Measurements from ENCODE around the gene TANK. TPM values are rescaled to one million over a fixed set of nuclear protein-coding genes. Genes with fewer than 3 reads are reported as not detected.
A peak's percentile ranks its signal among the peaks of the same experiment; 100 is the strongest.
"Not testable (repeated sequence)": the region's sequence is repeated elsewhere in the genome, so short reads cannot be mapped to it uniquely, and the experiment has no call there.

Gene TANK
- total and polyA plus RNA-seq, 4 donors: 35.2 to 144 (median 61.0) TPM

DNA sequence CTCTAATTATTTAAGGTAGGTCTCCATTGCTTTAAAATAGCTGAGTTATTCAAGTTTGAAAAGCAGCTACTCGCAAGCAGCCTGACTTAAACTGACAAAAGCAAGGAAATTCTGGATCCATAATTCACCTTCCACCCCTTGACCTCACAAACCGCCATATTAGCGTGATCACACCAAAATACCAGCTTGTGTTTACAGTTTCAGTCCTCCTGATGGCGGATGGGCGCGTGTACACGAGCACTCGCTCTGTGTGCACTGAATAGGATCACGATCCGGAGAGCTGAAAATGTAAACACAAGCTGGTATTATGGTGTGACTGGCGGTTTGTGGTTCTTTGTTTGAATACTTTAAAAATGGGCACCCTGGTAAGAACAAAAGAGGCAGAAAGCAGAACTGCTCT is 105.6 kb downstream of the TANK start:
- Histone ChIP-seq H3K4me3 (no peak overlapping the region), H3K27ac (ENCODE audit: low read depth in 1 of 2, low read length in 1 of 2) (no peak overlapping the region), H3K27me3 (ENCODE audit: control insufficient read depth in 3 of 3, insufficient read depth in 3 of 3, low read length in 2 of 3) (no peaks in the 10 kb centered on the region), H3K9ac (ENCODE audit: insufficient read depth in 1 of 2, low read length in 2 of 2) (no peak overlapping the region), H3K36me3 (ENCODE audit: control insufficient read depth in 4 of 4, insufficient read depth in 4 of 4, low read length in 4 of 4) (no peaks in the 10 kb centered on the region), H3K9me3 (ENCODE audit: control insufficient read depth in 4 of 4, insufficient read depth in 3 of 4, low read length in 3 of 4) (no peaks in the 10 kb centered on the region), H3K4me1 (ENCODE audit: control insufficient read depth in 5 of 5, insufficient read depth in 5 of 5, low read length in 5 of 5) (no peaks in the 10 kb centered on the region)
- 93 to 95% methylated on average over 11 of the region's 11 CpGs for WGBS, 2 donors
- ATAC-seq (ENCODE audit: insufficient read depth, low FRiP score) (no peak), DNase-seq (no peak)
- TF ChIP-seq, protein P1, sequence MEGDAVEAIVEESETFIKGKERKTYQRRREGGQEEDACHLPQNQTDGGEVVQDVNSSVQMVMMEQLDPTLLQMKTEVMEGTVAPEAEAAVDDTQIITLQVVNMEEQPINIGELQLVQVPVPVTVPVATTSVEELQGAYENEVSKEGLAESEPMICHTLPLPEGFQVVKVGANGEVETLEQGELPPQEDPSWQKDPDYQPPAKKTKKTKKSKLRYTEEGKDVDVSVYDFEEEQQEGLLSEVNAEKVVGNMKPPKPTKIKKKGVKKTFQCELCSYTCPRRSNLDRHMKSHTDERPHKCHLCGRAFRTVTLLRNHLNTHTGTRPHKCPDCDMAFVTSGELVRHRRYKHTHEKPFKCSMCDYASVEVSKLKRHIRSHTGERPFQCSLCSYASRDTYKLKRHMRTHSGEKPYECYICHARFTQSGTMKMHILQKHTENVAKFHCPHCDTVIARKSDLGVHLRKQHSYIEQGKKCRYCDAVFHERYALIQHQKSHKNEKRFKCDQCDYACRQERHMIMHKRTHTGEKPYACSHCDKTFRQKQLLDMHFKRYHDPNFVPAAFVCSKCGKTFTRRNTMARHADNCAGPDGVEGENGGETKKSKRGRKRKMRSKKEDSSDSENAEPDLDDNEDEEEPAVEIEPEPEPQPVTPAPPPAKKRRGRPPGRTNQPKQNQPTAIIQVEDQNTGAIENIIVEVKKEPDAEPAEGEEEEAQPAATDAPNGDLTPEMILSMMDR (IDR thresholded peaks at IDR 0.05; ENCODE audit: control extremely low read depth, extremely low read depth): no peak

DNA sequence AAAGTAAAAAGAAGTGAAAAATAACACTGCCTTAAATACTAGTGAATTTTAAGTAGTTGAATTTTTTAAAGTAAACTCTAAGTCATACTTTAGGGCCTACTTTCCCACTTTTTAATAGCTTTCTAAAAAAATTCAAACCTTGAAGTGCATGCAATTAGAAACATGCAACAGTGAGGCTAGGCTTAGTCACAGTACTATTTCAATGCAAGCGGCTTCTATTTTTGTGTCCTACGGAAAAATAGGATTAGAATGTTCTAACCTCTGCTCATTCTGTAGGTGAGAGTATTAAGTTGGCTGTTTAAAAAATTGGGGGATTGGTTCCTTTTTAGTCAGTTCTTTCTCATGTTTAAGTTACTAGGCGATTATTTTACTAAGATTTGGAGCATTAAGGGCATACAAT is 108.9 kb downstream of the TANK start:
- Histone ChIP-seq H3K9ac (ENCODE audit: insufficient read depth in 1 of 2, low read length in 2 of 2) (no peak overlapping the region), H3K4me3 (no peak overlapping the region), H3K27me3 (ENCODE audit: control insufficient read depth in 3 of 3, insufficient read depth in 3 of 3, low read length in 2 of 3) (no peaks in the 10 kb centered on the region), H3K36me3 (ENCODE audit: control insufficient read depth in 4 of 4, insufficient read depth in 4 of 4, low read length in 4 of 4) (no peaks in the 10 kb centered on the region), H3K27ac (ENCODE audit: low read depth in 1 of 2, low read length in 1 of 2) (no peak overlapping the region), H3K9me3 (ENCODE audit: control insufficient read depth in 4 of 4, insufficient read depth in 3 of 4, low read length in 3 of 4) (peaks cover 0 to 3% (median 0%) of the 10 kb centered on the region in 4 donors), H3K4me1 (ENCODE audit: control insufficient read depth in 5 of 5, insufficient read depth in 5 of 5, low read length in 5 of 5) (no peaks in the 10 kb centered on the region)
- 96% methylated on average over 3 of the region's 3 CpGs for WGBS, 2 donors
- DNase-seq (no peak), ATAC-seq (ENCODE audit: insufficient read depth, low FRiP score) (no peak)
- TF ChIP-seq, protein P1 (IDR thresholded peaks at IDR 0.05; ENCODE audit: control extremely low read depth, extremely low read depth): no peak

DNA sequence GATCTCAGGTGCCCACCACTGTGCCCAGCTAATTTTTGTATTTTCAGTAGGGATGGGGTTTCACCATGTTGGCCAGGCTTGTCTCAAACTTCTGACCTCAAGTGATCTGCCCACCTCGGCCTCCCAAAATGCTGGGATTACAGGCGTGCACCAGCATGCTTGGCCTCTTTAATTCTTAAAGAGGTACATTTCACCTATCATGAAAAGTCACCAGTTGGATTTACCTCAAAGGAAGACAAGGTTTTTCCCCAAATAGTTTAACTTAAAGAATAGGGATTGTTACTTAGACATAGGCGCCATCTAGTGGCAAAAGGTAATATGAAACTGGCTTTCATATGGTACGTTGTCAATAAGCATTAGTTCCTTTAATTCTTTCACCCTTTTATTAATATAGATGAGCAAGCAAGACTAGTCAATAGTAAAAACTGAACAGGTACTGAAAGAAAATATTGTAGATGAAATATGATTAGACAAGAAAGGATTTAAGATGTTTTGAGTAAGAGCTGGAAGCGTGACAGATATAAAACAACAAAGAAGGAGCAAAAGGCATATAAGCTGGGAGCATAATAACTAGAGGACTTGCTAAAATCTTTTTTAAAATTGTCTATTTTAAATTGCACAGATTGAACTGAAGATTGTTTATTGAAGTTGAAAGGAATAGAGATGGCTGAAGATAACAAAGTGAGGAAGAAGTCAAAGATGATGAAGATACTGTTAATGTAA is 113.0 kb downstream of the TANK start:
- TF ChIP-seq, protein P1 (IDR thresholded peaks at IDR 0.05; ENCODE audit: control extremely low read depth, extremely low read depth): peak; percentile 50
- Histone ChIP-seq H3K4me1 (ENCODE audit: control insufficient read depth in 5 of 5, insufficient read depth in 5 of 5, low read length in 5 of 5) (no peaks in the 10 kb centered on the region), H3K4me3 (no peak overlapping the region), H3K27ac (ENCODE audit: low read depth in 1 of 2, low read length in 1 of 2) (no peak overlapping the region), H3K27me3 (ENCODE audit: control insufficient read depth in 3 of 3, insufficient read depth in 3 of 3, low read length in 2 of 3) (no peaks in the 10 kb centered on the region), H3K9me3 (ENCODE audit: control insufficient read depth in 4 of 4, insufficient read depth in 3 of 4, low read length in 3 of 4) (peaks cover 0 to 3% (median 0%) of the 10 kb centered on the region in 4 donors), H3K36me3 (ENCODE audit: control insufficient read depth in 4 of 4, insufficient read depth in 4 of 4, low read length in 4 of 4) (no peaks in the 10 kb centered on the region), H3K9ac (ENCODE audit: insufficient read depth in 1 of 2, low read length in 2 of 2) (no peak overlapping the region)
- peak in 2 of 3 donors; percentile 50 to 59 for DNase-seq
- peak; percentile 62 for ATAC-seq (ENCODE audit: insufficient read depth, low FRiP score)
- WGBS, 2 donors: 46 to 52% methylated on average over 5 of the region's 5 CpGs

DNA sequence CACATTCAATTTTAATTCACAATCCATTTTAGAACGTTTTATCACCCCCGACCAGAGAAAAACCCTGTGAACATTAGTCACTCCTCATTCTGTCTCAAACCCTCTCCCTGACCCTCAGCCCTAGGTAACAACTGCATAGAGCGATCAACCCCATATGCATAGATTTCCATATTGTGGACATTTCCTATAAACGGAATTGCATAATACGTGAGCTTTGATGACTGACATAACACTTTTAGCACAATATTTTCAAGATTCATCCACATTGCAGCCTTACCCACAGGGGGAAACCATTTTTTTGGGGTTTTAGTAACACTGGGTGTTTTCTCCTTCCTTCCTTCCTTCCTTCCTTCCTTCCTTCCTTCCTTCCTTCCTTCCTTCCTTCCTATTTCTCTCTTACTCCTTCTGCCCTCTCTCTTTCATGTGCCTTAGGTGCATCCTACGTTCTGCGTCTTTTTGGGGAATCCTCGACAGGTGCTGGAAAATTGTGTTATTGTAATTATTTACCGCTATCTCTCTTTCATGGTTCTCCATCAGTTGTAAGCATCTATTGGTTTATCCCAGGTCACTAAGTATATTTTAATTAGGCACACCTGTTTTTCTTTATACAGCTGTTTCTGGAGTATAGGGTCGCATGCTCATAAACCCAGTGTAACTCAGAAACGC is 118.5 kb downstream of the TANK start:
- 63 to 69% methylated on average over 11 of the region's 11 CpGs for WGBS, 2 donors
- not testable (repeated sequence) for DNase-seq

DNA sequence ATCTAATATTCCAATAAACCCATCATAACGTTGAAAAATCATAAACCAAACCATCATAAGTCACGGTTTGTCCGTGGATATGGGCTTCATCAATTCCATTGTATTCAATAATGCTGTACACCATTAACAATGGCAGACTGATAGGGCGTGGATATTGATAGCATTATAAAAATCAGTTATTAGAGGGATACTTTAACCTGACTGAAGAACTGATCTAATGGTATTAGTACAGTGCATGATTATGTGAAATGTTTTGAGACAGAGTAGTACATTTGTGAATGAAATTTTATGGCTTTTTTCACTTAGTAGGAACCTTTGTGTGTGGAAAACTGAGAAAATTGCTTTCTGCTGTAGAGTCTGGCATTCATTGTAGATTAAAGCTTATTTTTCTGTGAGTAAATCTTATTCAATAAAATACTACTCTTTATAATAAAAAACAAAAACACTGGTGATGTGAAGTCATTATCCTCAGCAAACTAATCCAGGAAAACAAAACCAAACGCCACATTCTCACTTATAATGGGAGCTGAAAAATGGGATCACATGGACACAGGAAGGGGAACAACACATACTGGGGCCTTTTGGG is 119.1 kb downstream of the TANK start:
- WGBS, 2 donors: 78 to 80% methylated on average over 5 of the region's 5 CpGs
- not testable (repeated sequence) for DNase-seq

More for the DNA sequence above, 118.5 kb downstream of the TANK start:
- H3K9ac ChIP-seq (ENCODE audit: insufficient read depth in 1 of 2, low read length in 2 of 2); H3K4me3 ChIP-seq; H3K4me1 ChIP-seq (ENCODE audit: control insufficient read depth in 5 of 5, insufficient read depth in 5 of 5, low read length in 5 of 5); H3K9me3 ChIP-seq (ENCODE audit: control insufficient read depth in 4 of 4, insufficient read depth in 3 of 4, low read length in 3 of 4); H3K27ac ChIP-seq (ENCODE audit: low read depth in 1 of 2, low read length in 1 of 2); H3K27me3 ChIP-seq (ENCODE audit: control insufficient read depth in 3 of 3, insufficient read depth in 3 of 3, low read length in 2 of 3); H3K36me3 ChIP-seq (ENCODE audit: control insufficient read depth in 4 of 4, insufficient read depth in 4 of 4, low read length in 4 of 4); ATAC-seq (ENCODE audit: insufficient read depth, low FRiP score): not testable (repeated sequence)

DNA sequence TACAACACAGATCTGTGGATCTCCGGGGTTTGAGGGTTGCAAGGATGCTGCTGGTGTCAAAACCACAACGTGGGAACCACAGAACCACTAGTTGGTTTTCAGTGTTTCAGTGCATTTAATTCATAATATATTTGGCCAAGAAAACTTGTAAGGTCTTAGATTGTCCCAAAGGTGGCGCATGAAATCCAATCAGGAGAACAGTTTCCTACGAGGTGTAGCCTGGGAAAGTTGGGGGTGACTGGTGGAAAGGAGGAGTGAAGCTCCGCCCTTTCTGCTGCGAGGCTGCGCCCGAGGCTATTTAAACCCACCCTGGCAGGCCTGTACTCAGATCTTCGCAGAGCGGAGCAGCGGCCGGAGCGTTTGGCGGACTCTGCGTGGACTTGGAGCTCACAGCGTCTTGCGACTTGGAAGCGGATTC is 120.7 kb downstream of the TANK start:
- peak in 2 of 3 donors; percentile 4 to 8 for DNase-seq
- H3K4me1 ChIP-seq (ENCODE audit: control insufficient read depth in 5 of 5, insufficient read depth in 5 of 5, low read length in 5 of 5); H3K36me3 ChIP-seq (ENCODE audit: control insufficient read depth in 4 of 4, insufficient read depth in 4 of 4, low read length in 4 of 4); H3K27me3 ChIP-seq (ENCODE audit: control insufficient read depth in 3 of 3, insufficient read depth in 3 of 3, low read length in 2 of 3); ATAC-seq (ENCODE audit: insufficient read depth, low FRiP score); H3K4me3 ChIP-seq; H3K9me3 ChIP-seq (ENCODE audit: control insufficient read depth in 4 of 4, insufficient read depth in 3 of 4, low read length in 3 of 4); H3K9ac ChIP-seq (ENCODE audit: insufficient read depth in 1 of 2, low read length in 2 of 2); H3K27ac ChIP-seq (ENCODE audit: low read depth in 1 of 2, low read length in 1 of 2): not testable (repeated sequence)
- 72 to 77% methylated on average over 18 of the region's 18 CpGs for WGBS, 2 donors

More for the DNA sequence above, 119.1 kb downstream of the TANK start:
- not testable (repeated sequence) for H3K9me3 ChIP-seq (ENCODE audit: control insufficient read depth in 4 of 4, insufficient read depth in 3 of 4, low read length in 3 of 4); H3K27me3 ChIP-seq (ENCODE audit: control insufficient read depth in 3 of 3, insufficient read depth in 3 of 3, low read length in 2 of 3); H3K27ac ChIP-seq (ENCODE audit: low read depth in 1 of 2, low read length in 1 of 2); H3K4me3 ChIP-seq; H3K4me1 ChIP-seq (ENCODE audit: control insufficient read depth in 5 of 5, insufficient read depth in 5 of 5, low read length in 5 of 5); ATAC-seq (ENCODE audit: insufficient read depth, low FRiP score); H3K9ac ChIP-seq (ENCODE audit: insufficient read depth in 1 of 2, low read length in 2 of 2); H3K36me3 ChIP-seq (ENCODE audit: control insufficient read depth in 4 of 4, insufficient read depth in 4 of 4, low read length in 4 of 4)
